ENCODE data around the gene PRXL2B.

GRCh38 chr1:2544093-2544874 lies 42.3 kb upstream of the PRXL2B start:
- TF ChIP-seq CTCF (IDR thresholded peaks at IDR 0.05 in 4 of 5, conservative IDR thresholded peaks at IDR 0.05 in 1 of 5): no peak
- TF ChIP-seq POLR2A (IDR thresholded peaks at IDR 0.05): no peak

Data from gastrocnemius medialis (tissue), 4 donors.